Prostate gland (tissue), 2 donors: ENCODE measurements around the gene MAMDC2. TPM values are rescaled to one million over a fixed set of nuclear protein-coding genes. Genes with fewer than 3 reads are reported as not detected.

ENCODE experiments used
- DNase-seq: peaks from one replicate; pipeline ENCODE4 v3.0.0-alpha.2; 2019; ENCODE audit warnings: low spot score
- H3K27ac ChIP-seq, 2 donors: fragments of 200-600 bp; sonication (generic); 2 replicates each; pipeline ENCODE4 v1.5.1; 2017 to 2019
- H3K27me3 ChIP-seq: fragments of 200-600 bp; sonication (generic); replicated peaks from 2 replicates; pipeline ENCODE4 v1.5.1; 2019; ENCODE audit not compliant: insufficient read depth
- H3K36me3 ChIP-seq, 2 donors: fragments of 200-600 bp; sonication (generic); 1 replicate in 1 of 2; 2 replicates in 1 of 2; pipeline versions ENCODE4 v1.5.1 to v1.8.1; 2017 to 2019
- H3K4me1 ChIP-seq: fragments of 200-600 bp; sonication (generic); replicated peaks from 2 replicates; pipeline ENCODE4 v1.5.1; 2019
- H3K4me3 ChIP-seq, 2 donors: fragments of 200-600 bp; sonication (generic); 2 replicates each; pipeline ENCODE4 v1.5.1; 2017 to 2019
- H3K9me3 ChIP-seq: fragments of 200-600 bp; sonication (generic); 2 replicates; pipeline ENCODE4 v1.5.1; 2017
- CTCF ChIP-seq, 4 experiments: fragments of 200-600 bp in 2 of 4; fragments of 450-650 bp in 2 of 4; sonication (generic) in 2 of 4; IDR thresholded peaks; 1 replicate in 3 of 4; 2 replicates in 1 of 4; pipeline ENCODE4 v1.5.1; 2016 to 2019; ENCODE audit warnings: antibody characterized with exemption in 4 of 4, mild to moderate bottlenecking in 2 of 4, moderate library complexity in 2 of 4
- POLR2A ChIP-seq: fragments of 450-650 bp; IDR thresholded peaks from one replicate; pipeline ENCODE4 v1.6.1; 2016; ENCODE audit warnings: antibody characterized with exemption, mild to moderate bottlenecking
- POLR2AphosphoS5 ChIP-seq: sonication (generic); formaldehyde crosslinking; IDR thresholded peaks from one replicate; pipeline ENCODE4 v1.6.1; 2017; ENCODE audit warnings: antibody characterized with exemption
- WGBS: methylation state at CpG from one replicate; pipeline ENCODE4 v1.1.5; 2018; 5-methylcytosine and 5-hydroxymethylcytosine counted together
- intact Hi-C: fragments of 100-400 bp; cut with DNase I; formaldehyde crosslinking; loops from one replicate; pipeline ENCODE4 v1.14.2; 2022
- total RNA-seq, 2 donors: library from RNA; depleted of rRNA; stranded (reverse); fragments of >200 nt; gene quantifications; one replicate each; pipeline ENCODE4 v1.1.0, GENCODE V29; 2016

The MAMDC2 gene
- total RNA-seq, 2 donors from 2014 or later, result 4.2 to 33.8 TPM

DNA sequence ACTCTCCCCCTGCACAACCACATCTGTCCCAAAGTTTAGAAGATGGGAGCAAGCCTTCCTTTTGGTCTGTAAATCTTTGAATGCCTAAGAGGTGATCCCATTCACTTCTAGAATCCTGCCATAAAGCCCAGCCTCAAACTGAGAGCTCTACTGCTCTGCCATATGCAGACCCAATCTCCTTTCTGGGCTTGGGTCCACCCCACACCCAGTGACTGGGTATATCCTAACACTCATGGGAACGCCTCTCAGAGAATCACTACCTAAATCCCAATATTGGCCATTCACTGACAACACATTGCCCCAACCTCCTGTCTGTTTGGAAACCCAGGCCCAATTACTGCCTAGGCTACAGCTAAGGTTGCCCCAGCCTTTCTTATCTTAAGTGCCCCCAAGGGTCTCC, 90.7 kb downstream of the MAMDC2 start:
- Histone ChIP-seq H3K36me3 (no peaks in the 10 kb centered on the region), H3K4me1 (no peaks in the 10 kb centered on the region), H3K9me3 (no peaks in the 10 kb centered on the region), H3K4me3 (no peak overlapping the region), H3K27me3 (no peaks in the 10 kb centered on the region), H3K27ac (no peak overlapping the region)
- intact Hi-C loops, result no loop called here
- TF ChIP-seq POLR2A (no peak), CTCF (IDR thresholded peaks at IDR 0.05) (no peak), POLR2AphosphoS5 (no peak)
- DNase-seq, result no peak
- WGBS, result 100% methylated on average over 1 of the region's 1 CpG

GRCh38 chr9:70135176-70135575, 91.5 kb downstream of the MAMDC2 start:
- H3K9me3 ChIP-seq, result no peaks in the 10 kb centered on the region
- no peak for TF ChIP-seq CTCF (IDR thresholded peaks at IDR 0.05)
- TF ChIP-seq POLR2AphosphoS5, result no peak
- no peak for TF ChIP-seq POLR2A
- DNase-seq, result no peak
- no peak overlapping the region for H3K27ac ChIP-seq
- intact Hi-C loops, result no loop called here
- H3K4me1 ChIP-seq, result no peaks in the 10 kb centered on the region
- H3K36me3 ChIP-seq, result no peaks in the 10 kb centered on the region
- no peaks in the 10 kb centered on the region for H3K27me3 ChIP-seq
- H3K4me3 ChIP-seq, result no peak overlapping the region

- no peak for DNase-seq
- intact Hi-C loops, result no loop called here
- Histone ChIP-seq H3K9me3 (no peaks in the 10 kb centered on the region), H3K36me3 (no peaks in the 10 kb centered on the region), H3K27me3 (no peaks in the 10 kb centered on the region), H3K4me1 (no peaks in the 10 kb centered on the region), H3K27ac (no peak overlapping the region), H3K4me3 (no peak overlapping the region)
- 15% methylated on average over 1 of the region's 1 CpG for WGBS
- TF ChIP-seq POLR2AphosphoS5, result no peak
- no peak for TF ChIP-seq POLR2A
- no peak for TF ChIP-seq CTCF (IDR thresholded peaks at IDR 0.05)
Observed at GRCh38 chr9:70136632-70137031, 93.0 kb downstream of the MAMDC2 start.

DNA sequence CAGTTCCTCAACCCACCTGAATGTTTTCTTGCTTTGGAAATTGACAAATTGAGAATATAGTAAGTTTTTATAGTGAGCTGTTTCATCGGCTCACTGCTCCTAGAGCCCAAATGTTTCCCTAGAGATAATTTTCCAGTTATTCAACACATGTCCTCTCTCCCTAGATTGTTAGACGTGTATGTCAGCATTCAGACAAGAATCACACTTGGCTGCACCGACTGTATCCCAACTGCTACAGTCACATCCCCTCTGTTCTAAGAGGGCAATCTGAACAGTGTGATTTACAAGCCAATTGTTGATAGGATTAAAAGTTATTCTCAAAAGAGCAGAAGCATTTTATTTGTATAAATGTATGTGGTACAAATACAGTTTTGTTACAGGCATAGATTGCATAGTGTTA, 93.9 kb downstream of the MAMDC2 start:
- 79% methylated on average over 3 of the region's 3 CpGs for WGBS
- no peak for DNase-seq
- Histone ChIP-seq H3K27ac (no peak overlapping the region), H3K4me1 (no peaks in the 10 kb centered on the region), H3K36me3 (no peaks in the 10 kb centered on the region), H3K27me3 (no peaks in the 10 kb centered on the region), H3K4me3 (no peak overlapping the region), H3K9me3 (no peaks in the 10 kb centered on the region)
- TF ChIP-seq POLR2A (no peak), CTCF (IDR thresholded peaks at IDR 0.05) (no peak), POLR2AphosphoS5 (no peak)
- intact Hi-C loops, result no loop called here

DNA sequence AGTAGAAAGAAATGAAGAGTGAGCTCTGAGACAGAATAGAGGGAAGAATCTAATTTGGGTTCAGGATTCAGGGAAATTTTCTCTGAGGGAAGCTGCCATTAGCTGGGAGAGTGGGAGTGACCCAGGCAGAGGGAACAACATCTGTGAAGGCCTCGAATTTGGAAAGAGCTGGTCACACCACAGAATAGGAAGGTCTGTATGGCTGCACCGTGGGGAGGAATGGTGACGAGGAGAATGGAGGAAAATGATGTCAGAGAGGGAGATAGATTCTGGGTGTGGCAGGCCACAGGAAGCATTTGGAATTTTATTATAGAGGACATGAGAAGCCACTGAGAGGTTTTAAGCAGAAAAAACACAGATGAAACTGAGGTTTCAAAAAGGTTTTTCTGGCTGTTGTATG, 98.5 kb downstream of the MAMDC2 start:
- Histone ChIP-seq H3K36me3 (no peaks in the 10 kb centered on the region), H3K27me3 (no peaks in the 10 kb centered on the region), H3K9me3 (no peaks in the 10 kb centered on the region), H3K4me1 (no peaks in the 10 kb centered on the region), H3K4me3 (no peak overlapping the region), H3K27ac (no peak overlapping the region)
- intact Hi-C loops, result loop anchor here (10.0 kb wide), 1 partner anchor 83 kb away; no protein-coding TSS in a partner anchor
- TF ChIP-seq CTCF (IDR thresholded peaks at IDR 0.05) (no peak), POLR2AphosphoS5 (no peak), POLR2A (no peak)
- WGBS, result 79% methylated on average over 3 of the region's 3 CpGs
- DNase-seq, result no peak
